Epithelial cell of esophagus (primary cell): ENCODE data around the gene ACTN1.

ENCODE experiments used
- DNase-seq: peaks from one replicate; pipeline ENCODE4 v3.0.0; 2010; ENCODE audit warnings: low read depth
- H3K4me3 ChIP-seq: 2 replicates; pipeline ENCODE4 v1.5.1; 2011; ENCODE audit warnings: mild to moderate bottlenecking, low read length, control low read depth
- TF ChIP-seq, protein P1 (sequence below): IDR thresholded peaks from 2 replicates; pipeline ENCODE4 v1.5.1; 2011; ENCODE audit warnings: low read depth, mild to moderate bottlenecking, low read length, control low read depth, inconsistent platforms; ENCODE audit not compliant: insufficient read depth; ENCODE audit errors: missing control alignments

ACTN1 gene

DNA sequence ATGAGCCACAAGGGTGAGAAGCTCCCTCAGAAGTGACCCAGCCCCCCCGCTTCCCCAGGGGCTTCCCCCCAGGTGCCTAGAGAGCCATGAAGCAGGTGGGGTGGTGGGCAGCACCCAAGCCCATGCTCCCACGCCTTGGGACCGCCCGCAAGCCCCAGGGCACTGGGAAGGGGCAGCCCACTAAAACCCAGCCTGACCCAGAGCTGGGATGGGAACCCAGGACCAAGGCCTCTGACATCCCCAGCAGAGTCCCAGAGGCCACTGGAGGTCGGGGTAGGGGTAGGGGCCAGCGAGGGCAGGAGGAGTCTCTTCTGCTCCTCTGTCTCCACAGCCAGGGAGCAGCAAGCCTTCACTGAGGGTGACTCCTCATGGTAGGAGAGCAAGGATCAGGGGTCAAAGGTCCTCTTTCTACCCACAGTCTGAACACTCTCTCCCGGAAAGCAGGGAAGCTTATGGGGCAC is 99.8 kb downstream of the ACTN1 start:
- no peak for DNase-seq
- no peak overlapping the region for H3K4me3 ChIP-seq
- TF ChIP-seq, protein P1, sequence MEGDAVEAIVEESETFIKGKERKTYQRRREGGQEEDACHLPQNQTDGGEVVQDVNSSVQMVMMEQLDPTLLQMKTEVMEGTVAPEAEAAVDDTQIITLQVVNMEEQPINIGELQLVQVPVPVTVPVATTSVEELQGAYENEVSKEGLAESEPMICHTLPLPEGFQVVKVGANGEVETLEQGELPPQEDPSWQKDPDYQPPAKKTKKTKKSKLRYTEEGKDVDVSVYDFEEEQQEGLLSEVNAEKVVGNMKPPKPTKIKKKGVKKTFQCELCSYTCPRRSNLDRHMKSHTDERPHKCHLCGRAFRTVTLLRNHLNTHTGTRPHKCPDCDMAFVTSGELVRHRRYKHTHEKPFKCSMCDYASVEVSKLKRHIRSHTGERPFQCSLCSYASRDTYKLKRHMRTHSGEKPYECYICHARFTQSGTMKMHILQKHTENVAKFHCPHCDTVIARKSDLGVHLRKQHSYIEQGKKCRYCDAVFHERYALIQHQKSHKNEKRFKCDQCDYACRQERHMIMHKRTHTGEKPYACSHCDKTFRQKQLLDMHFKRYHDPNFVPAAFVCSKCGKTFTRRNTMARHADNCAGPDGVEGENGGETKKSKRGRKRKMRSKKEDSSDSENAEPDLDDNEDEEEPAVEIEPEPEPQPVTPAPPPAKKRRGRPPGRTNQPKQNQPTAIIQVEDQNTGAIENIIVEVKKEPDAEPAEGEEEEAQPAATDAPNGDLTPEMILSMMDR: no peak

DNA sequence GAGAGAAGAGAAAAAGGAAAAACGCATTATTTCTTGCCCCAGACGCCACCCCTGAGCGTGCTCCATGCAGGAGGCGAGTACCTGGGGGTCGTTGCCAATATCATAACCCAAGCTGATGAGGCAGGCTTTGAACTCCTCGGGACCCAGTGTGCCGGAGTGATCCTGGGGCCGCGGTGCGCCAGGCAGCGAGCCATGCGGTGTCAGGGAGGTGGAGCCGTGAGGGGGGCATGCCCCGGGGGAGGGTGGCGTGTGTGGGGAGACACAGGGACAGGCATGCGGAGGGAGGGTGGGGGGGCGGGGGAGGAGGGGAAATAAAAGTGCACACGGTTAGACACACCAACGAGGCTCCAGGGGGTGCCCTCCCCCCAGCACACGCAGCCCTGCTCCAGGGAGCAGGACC is 100.2 kb downstream of the ACTN1 start:
- H3K4me3 ChIP-seq: no peak overlapping the region
- TF ChIP-seq, protein P1: no peak
- DNase-seq: no peak

DNA sequence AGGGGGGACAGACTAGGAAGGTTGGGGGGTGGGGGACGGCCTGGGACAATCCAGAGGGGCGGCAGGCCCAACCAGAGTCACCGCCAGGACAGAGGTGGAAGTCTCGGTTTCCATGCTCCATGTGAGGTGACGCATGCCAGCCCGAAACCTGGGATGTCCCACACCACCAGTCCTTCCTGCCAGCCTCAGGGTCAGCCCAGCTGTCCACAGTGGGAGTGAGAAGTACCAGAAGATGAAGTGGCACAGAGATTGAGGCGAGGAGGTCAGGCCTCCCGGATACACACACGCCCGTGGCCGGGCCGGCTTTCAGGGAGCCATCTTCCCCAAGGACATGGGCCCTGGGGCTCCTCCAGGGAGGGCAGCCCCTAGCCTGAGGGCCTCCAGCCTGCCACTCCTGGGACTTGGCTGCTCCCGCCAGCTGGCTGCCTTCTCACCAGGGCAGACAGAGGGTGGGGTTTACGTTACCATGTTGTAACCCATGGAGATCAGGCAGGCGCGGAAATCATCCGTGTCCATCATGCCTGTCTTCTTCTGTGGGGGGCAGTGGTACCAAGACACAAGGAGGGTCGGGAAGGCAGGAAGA is 101.0 kb downstream of the ACTN1 start:
- H3K4me3 ChIP-seq: no peak overlapping the region
- DNase-seq: no peak
- TF ChIP-seq, protein P1: no peak

DNA sequence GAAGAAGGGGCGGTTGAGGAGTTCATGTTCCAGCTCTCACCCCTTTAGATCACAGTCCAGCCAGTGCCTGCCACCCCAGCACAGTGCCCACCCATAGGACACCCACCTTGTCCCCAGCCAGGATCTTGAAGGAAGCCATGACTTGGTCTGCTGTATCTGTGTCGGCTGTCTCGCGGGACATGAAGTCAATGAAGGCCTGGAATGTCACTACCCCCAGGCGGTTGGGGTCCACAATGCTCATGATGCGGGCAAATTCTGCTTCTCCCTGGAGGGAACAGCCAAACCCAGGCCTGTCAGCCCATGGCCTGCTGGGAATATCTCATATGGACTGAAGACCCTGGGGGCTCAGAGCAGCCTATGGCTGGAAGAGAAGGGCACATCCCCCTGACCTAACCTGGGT is 102.1 kb downstream of the ACTN1 start:
- TF ChIP-seq, protein P1: no peak
- no peak for DNase-seq
- no peak overlapping the region for H3K4me3 ChIP-seq

DNA sequence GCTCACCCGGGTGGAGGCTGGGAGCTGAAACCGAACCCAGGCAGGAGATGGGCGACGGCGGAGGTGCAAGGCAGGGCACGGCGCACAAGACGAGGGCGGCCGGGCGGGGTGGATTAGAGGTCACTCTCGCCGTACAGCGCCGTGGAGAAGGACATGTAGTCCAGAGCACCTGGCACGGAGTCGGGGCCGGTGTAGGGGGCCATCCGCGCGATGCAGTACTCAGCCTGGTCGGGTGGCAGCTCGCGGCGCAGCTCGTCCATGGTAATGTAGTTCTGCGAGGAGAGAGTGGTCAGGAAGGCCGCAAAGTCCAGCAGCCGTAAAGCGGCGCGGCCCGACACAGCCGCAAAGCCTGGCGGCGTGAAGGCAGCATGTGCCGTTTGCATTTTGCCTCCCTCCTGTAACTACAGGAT is 104.4 kb downstream of the ACTN1 start:
- no peak for DNase-seq
- TF ChIP-seq, protein P1: no peak
- no peak overlapping the region for H3K4me3 ChIP-seq

DNA sequence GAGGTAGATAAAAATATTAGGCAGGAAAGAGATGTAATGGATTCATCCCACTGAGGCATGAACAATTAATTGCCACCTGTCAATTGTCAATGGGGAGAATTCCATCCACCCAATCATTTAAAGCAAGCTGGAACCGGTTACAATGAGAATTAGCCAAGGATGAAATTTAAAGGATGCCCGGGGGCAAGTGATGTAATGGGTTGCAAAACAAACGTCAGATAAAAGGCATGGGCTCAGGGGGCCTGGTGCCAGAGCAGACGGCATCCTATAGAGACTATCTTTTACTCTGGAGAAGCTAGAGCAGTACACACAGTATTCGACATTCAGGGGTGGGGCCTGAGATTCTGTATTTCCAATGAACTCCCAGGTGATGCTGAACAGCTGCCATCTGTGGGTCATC is 105.7 kb downstream of the ACTN1 start:
- H3K4me3 ChIP-seq: no peak overlapping the region
- DNase-seq: peak; percentile 56
- TF ChIP-seq, protein P1: no peak

DNA sequence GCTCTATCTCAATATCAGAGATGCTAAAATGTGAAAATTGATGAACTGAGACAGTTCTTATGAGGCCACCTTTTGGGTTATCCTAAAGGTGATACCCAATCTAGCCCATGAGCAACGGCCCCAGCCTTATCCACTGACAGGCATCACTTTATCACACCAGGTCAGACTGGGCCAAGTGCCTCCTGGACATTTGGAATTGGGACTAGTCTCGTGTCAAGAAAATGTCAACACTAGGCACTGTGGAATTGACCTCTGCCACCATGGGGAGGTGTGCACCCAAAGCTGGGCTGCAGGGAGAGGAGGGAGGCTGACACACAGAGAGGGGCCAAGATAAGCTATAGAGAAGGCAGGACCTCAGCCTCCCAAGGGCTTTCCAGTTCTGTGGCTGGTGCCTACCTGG is 107.7 kb downstream of the ACTN1 start:
- TF ChIP-seq, protein P1: no peak
- no peak overlapping the region for H3K4me3 ChIP-seq
- no peak for DNase-seq
